ENCODE measurements around the gene C2CD3.
A peak's percentile ranks its signal among the peaks of the same experiment; 100 is the strongest.
"Not testable (repeated sequence)": the region's sequence is repeated elsewhere in the genome, so short reads cannot be mapped to it uniquely, and the experiment has no call there.

Gene C2CD3

GRCh38 chr11:74112877-74113276 lies 57.9 kb downstream of the C2CD3 start:
- DNase-seq (ENCODE audit: low spot score) = no peak

DNA sequence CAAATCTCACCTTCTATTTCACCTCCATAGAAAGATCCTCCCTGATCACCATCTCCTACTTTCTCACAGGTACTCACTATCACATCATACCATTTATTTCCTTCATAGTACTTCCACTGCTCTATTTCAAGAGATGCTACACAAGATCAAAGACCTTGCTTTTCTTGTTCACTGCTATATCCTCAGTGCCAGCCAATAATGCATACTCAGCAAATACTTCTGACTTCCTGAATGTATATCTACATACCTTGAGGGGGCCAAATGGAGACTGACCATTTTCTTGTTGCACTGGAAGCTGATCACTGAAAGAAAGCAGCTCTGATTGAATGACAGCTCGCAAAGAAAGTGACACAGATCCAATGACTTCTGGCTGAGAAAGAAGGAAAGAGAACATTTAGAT lies 64.7 kb downstream of the C2CD3 start:
- no peak for DNase-seq (ENCODE audit: low spot score)

DNA sequence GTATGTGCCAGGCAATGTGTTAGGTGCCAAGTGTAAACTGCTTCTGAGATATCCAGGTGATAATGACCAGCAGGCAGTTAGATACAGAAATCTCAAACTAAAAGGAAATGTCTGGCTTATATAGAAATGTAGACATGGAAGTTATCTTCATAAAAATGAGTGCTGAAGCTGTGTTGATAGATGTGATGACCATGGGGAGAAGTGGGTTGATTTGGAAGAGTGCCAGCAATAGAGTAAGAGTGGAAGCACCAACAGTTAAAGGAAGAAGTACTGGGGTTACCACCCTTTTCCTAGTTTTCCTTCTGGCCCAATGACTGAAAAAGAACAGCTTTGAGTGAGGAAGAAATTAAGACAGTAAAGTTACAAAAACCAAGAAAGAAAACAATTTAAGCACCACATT lies 68.5 kb downstream of the C2CD3 start:
- DNase-seq (ENCODE audit: low spot score) = no peak

DNA sequence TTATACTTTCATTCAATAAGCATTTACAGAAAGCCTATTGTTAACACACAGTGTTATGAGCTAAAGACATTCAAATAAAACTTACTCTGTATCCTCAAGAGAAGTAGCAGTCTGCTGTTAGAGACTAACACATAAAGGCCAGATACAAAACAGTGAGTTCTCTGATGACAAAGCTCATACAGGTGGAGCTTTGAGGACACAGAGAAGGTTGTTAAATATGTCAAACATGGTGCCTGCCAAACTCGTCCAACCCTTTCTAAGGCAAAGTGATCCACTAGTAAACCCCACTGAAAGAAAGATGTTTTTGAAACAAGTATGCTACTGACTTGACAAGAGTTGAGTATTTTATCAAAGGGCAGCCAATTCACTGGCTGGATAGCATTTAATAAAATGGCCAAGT lies 70.1 kb downstream of the C2CD3 start:
- DNase-seq (ENCODE audit: low spot score) = no peak

- no peak for DNase-seq (ENCODE audit: low spot score)
These were observed 70.6 kb downstream of the C2CD3 start for GRCh38 chr11:74100231-74100630.

- DNase-seq (ENCODE audit: low spot score) = no peak
These were observed 73.0 kb downstream of the C2CD3 start for GRCh38 chr11:74097686-74098237.

DNA sequence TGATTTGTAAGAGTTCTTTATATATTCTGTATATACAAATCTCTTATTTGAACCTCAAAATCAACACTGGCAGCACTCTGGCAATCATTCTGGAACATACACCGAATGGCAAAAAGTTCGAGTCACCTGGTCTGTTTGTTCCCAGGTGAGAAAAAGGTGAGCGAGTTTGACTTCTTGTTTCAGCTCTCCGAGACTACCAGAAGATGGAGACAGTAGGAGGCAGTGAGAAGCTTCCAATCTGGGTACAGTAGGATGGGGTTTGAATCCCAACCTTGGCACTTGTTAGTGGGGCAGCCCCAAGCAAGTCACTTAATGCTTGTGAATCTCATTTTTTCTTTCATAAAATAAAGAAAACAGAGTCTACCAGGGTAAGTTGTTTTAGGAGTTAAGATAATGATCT lies 76.4 kb downstream of the C2CD3 start:
- no peak for DNase-seq (ENCODE audit: low spot score)

DNA sequence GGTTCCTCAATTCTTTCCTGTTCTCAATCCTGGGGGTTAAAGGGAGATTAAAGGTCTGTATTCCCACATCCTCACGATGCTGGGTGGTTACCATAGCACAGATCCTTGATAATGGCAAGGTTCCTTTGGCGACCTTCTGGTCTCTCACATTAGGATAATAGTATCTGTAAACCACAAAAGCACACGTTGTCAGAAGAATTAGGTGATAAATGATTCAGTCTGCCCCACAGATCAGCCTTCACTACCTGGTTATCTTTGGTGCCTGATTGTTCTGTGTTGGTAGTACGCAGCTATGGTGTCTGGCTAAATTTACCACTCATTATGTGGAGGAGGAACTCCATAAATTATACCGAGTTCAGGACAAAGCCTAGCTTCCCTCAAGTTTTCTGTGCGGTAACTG lies 78.4 kb downstream of the C2CD3 start:
- DNase-seq (ENCODE audit: low spot score) = no peak

- DNase-seq (ENCODE audit: low spot score) = no peak
These were observed 79.3 kb downstream of the C2CD3 start for GRCh38 chr11:74091549-74091948.

DNA sequence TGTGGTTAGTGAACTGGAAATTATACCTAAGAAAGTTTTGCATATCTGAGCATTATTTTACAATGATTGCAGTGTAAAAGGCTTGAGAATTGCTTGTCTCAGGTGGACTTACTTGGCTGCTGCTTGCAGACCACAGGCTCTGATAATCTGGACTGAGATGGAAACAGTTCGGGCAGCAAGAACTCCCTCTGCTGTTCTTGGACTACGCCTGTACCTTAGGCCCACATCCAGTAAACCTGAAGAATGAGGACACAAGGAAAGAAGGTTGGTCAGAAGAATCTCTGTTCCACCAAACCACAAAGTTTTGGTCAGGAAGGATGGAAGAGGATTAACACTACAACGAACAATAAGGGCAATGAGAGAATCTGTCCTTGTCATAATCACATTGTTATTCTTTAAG lies 80.1 kb downstream of the C2CD3 start:
- DNase-seq (ENCODE audit: low spot score) = no peak

- DNase-seq (ENCODE audit: low spot score) = no peak
These were observed 84.4 kb downstream of the C2CD3 start for GRCh38 chr11:74086242-74086884.

- DNase-seq (ENCODE audit: low spot score) = no peak
These were observed 85.3 kb downstream of the C2CD3 start for GRCh38 chr11:74085542-74085892.

DNA sequence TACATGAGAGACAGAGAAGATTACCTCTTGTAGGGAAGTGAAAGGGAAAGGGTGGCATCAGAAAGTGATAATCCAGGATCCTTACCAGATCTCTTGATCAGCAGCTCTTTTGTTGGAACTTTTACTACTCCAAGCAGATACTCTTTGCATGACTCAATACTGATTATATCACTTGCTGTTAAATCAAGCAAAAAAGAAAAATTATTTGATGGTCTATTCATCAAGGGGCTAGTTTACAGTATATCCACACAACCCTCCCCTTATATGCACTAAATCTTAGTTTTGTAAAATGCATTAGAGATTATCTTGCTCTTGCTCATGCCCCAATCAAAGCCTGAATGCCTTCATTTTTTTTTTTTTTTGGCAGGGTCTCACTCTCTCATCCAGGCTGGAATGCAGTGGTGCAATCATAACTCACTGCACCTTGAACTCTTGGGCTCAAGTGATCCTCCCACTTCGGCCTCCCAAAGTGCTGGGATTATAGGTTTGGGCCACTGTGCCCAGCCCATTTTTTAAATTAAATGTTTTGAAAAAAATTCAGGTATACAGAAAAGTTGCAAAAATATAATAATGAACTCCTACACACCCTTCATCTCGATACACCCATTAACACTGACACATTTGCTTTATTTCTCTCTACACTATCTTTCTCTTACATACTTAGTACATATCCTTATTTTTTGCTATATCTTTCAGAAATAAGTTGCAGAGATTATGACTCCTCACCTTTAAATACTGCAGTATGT lies 85.8 kb downstream of the C2CD3 start:
- DNase-seq (ENCODE audit: low spot score) = peak; percentile 10

DNA sequence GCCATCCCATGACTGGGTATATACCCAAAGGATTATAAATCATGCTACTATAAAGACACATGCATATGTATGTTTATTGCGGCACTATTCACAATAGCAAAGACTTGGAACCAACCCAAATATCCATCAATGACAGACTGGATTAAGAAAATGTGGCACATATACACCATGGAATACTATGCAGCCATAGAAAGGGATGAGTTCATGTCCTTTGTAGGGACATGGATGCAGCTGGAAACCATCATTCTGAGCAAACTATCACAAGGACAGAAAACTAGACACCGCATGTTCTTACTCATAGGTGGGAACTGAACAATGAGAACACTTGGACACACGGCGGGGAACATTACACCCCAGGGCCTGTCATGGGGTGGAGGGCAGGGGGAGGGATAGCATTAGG lies 86.9 kb downstream of the C2CD3 start:
- not testable (repeated sequence) for DNase-seq (ENCODE audit: low spot score)

GRCh38 chr11:74081428-74081827 lies 89.4 kb downstream of the C2CD3 start:
- DNase-seq (ENCODE audit: low spot score) = no peak

- no peak for DNase-seq (ENCODE audit: low spot score)
These were observed 93.6 kb downstream of the C2CD3 start for GRCh38 chr11:74077193-74077592.

DNA sequence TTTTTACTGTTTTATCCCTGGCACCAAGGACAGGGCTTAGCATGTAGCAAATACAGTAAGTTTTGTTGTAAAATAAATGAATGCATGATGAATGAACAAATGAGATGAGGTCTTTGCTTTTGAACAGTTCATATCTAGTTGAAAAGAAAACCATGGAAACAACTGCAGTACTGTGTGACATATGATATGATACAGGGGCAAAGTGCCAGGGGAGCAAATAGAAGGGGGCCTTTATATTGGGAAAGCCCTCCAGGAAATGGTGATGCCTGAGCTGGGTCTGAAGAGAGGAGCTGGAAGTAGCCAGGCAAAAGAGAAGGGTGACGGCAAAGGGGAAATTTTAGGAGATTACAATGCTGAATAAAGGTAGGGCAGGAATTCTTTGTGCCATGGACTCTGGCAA lies 98.1 kb downstream of the C2CD3 start:
- no peak for DNase-seq (ENCODE audit: low spot score)

DNA sequence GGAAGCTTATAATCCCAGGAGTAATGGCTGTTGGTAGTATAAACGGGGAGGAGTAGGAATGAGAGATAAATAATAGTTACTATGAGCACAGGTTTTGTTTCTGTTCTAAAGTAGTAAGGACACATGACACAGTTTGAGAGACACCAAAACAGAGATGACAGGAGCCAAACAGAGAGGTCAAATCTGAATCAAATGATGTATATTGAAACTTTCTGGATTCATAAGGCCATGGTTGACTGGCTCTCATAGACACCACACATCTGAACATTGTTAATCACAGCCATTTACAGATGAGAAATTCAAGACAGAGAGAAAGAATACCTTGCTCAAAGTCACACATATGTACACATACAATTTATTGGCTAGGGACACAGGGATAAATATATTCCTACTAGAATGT lies 98.5 kb downstream of the C2CD3 start:
- no peak for DNase-seq (ENCODE audit: low spot score)

DNA sequence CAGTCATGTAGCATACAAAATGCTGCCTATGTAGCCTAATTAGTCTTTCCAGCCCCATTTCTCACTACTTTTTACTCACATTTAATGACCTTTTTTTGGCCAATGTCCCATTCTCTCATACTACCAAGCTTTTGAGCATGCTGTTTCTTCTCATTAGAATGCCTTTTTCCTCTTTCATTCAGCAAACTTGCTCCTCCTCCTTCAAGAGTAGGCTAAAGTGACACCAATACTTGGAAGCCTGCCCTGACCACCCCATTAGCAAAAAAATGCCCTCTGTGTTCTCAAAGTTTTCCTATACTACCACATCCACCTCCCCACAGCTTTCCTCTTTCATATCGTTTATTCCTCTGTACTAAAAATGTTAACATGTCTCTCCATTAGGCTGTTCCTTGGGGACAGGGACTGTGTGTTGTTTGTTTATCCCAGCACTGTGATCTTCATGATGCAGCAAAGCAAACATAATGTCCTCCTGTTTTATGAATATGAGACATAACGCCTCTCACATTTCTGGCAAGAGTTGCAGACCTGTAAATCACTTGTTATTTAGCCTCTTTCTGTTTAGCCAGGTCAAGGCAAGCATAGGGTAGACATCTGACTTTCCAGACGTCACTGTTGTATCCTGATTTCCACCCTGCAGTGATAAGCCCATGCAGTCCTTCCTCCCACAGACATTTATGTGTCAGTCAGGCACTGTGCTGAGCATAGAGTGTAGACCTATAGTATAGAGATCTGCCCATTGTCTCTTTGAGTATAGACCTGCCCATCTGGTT lies 99.9 kb downstream of the C2CD3 start:
- DNase-seq (ENCODE audit: low spot score) = no peak

DNA sequence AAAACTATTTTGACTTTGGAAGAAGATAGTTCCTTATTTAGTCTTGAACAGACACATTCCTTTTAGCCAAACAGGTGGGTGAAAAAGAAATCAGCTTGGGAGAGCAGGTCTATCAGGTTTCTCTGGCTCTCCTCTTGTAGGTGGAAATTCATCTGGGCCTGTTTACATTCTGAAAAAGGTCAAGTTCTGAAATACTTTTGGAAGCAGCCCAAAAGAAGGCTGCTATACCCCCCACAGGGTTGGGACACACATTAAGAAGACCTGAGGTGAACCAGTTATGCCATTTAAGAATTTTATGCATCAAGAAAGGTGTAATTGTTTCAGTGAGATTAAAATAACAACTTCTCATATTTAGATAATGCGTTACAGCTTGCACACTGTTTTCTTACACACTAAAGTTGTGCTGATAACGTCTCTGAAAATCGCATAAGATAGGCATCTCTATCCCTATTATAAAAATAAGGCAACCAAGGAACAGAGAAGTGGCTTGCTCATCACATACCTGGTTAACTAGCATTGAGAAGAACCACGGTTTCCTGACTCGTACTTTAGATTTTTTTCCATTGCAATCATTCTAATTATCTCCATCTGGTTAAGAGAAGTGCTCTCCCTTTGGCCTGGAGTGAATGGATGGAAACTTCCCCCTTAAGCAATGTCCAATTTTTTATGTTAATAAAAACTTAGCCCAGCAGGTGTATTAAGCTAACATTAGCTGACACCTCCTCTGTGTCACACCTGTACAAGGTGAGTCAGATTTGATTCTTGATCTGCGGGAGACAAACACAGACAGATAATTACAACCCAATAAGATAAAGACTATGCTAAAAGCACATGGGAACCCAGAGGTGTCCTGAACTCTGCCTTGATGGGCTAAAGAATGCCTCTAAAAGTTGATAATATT lies 101.4 kb downstream of the C2CD3 start:
- DNase-seq (ENCODE audit: low spot score) = peak; percentile 20

GRCh38 chr11:74066663-74067062 lies 104.1 kb downstream of the C2CD3 start:
- DNase-seq (ENCODE audit: low spot score) = not testable (repeated sequence)

GRCh38 chr11:74065534-74065933 lies 105.3 kb downstream of the C2CD3 start:
- not testable (repeated sequence) for DNase-seq (ENCODE audit: low spot score)
